Esophagus mucosa (tissue), 1 donor: ENCODE results near the gene MYBPC1. TPM values are rescaled to one million over a fixed set of nuclear protein-coding genes. Genes with fewer than 3 reads are reported as not detected.

Source experiments
- ATAC-seq: fragments of 200-7000 bp; cut with Tn5 transposase; one replicate; pipeline ENCODE4 v1.9.1; 2020
- total RNA-seq: library from RNA; stranded (reverse); gene quantifications from one replicate; pipeline ENCODE4 v1.2.4, GENCODE V29; 2023
- donor health status: DM: yes; HTN: yes; CAD: no.

MYBPC1 gene
- total RNA-seq, 1 donor from 2014 or later: 0.40 TPM

DNA sequence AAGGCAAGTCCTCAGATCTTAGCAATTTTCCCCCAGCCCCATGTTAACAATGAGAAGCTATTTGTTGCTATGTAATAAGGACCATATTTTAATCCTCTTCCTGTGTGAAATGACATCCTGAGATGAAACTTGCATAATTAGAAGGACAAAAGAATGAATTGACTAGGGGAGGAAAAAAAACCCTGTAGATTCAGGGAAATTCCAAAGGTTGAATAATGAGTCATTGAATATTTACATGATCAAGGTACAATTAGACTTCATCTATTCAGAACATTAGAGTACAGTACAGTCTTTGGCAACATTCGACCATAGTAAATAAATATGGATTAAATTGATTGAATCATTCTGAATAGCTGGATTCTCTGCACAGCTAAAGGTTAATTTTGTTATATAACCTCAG is 9.4 kb downstream of the MYBPC1 start:
- ATAC-seq: peak; percentile 79

DNA sequence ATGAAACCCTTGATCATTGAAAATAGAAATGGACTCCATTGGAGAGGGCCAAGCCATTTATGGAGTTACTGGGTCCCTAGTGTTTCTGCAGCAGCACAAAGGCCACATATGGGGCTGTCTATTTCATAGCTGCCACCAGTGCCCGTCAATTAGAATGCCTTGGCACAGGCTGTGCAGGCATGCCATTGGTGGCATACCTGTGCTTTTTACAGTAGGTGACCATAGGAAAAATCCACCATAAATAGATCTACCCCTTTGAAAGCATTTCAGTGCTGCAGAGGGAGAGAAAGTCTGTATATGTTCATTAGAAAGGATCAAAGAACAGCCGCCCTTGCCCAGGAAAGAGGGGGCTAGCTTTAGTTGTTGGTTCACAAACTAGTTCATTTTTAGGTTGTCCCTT is 13.1 kb downstream of the MYBPC1 start:
- ATAC-seq: no peak

DNA sequence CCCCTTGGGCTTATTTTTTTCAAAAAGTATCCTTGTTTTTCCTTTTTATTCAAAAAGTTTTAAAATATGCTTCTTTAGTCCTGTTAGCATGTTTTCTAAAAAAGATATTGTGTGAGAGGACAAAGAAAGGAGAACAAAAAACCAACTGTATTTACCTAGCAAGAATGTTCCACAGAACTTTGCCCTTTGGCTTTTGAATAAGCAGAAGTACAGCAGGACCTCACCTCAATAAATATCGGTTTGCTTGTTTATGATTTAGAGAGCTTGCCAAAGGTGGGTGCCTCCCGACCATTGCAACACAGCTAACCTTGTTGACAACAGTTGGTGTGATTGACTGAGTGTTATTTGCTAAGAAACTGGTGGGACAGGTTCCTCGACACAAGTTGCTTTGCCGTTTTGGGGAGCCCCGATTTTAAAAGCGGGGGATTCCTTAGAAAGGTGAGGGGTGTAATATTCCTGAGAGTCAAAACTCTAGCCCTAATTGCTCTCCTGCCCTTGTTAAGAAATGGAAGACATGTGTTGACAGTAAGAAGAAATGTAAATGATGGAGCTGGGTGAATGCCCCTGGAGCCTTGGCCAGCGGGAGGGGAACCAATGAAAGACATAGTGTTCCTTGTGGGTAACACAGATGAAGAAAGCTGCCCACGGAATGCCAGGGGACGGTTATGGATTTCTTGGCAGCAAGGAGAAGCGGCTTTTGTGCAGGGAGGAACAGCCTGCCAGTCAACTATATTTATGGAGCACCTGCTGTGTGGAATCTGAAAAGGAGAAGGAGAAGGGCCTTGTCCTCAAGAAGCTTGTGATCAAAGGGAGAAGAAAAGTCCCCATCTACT is 13.7 kb downstream of the MYBPC1 start:
- ATAC-seq: peak; percentile 51

DNA sequence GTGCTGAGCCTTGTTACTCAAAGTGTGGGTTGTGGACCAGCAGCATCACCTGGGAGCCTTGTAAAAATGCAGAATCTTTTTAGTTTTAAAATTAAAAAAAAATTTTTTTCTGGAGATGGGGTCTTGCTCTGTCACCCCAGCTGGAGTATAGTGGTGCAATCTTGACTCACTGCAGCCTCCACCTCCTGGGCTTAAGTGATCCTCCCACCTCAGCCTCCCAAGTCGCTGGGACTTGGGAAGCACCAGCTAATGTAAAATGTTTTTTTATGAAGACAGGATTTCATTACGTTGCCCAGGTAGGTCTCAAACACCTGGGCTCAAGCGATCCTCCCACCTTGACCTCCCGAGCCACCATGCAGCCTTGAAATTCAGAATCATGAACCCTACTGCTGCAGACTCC is 14.4 kb downstream of the MYBPC1 start:
- no peak for ATAC-seq

DNA sequence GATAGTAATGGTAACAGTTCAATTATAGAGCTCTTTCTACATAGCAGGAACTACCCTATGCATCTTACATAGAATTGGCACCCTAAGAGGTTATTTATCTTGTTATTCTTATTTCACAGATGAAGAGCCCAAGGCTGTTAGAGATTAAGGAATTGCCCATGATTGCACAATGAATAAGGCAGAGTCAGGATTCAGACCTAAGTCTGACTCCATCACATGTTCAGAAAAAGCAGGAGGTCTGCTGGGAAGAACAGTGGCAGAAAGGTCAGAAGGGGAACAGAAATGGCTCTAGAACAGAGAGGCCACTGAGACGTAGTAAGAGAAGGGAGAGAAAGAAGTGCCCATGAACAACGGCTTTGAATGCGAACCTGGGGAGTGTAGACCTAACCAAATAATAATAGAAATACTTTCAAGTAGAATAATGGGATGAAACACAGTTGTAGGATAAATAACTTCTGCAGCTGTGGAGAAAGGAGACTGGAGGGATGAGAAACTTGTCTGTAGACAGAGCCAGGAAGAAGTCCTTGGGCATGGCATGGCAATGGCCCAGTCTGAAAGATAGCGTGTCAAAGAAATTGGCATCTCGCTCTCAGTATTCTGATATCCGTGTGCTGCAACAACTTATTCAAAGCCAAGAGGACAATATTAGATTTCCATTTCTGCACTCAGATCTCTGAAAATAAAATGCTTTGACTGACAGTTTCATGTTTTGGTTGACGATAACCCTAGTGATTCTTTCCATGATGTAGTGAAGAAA is 17.6 kb downstream of the MYBPC1 start:
- no peak for ATAC-seq

DNA sequence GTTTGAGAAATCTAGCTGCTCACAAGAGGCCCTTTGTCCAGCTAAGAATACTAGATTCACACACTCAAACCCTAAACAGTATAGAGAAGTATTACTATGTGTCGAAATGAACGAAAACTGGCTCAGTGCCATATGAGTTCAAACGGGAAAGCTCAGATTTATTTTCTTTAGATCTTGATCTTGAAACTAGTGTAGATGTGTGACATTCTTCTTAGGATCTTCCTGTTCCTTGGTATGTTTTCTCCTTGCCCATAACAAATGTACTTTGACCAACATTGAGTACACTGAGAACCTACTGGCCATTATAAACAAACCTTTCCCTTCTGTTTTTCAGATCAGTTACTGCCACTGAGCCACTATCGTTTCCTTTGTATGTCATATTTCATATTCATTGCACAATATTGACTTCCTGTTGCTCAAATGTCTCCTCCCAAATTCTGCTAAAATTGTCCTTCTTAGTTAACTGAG is 21.3 kb downstream of the MYBPC1 start:
- peak; percentile 37 for ATAC-seq

DNA sequence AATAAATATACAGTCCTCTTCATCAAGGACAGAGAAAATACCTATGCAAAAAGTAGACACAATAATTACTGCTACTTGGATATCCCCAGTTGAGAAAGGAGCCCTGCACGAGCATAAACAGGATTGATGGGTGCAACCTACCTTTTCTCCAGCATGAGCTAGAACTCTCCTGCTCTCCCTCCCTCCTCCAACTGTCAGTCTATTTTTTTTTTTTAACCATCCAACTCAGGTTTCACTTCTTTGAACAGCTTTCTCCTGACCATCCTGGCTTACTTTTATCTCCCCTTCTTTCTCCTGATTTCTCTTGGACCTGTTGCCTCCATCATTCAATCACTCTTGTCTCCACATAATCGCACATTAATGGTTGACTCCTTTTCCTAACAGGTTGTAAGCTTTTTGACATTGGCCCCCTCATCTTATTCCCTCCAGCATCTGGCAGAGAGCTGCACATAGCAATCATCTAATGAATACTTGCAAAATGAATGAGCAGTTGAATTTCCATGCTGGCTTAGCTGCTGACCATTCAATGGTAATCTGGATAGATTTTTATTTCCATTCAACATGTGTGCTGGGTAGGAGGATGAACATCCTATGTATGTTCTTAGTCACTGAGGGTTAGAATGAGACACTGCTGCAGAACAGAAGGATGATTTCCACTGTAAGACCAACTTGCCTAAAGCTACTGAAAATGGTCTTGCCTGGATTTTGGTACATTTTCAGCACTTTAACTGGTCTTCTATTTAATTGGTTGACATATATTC is 24.4 kb downstream of the MYBPC1 start:
- ATAC-seq: no peak

DNA sequence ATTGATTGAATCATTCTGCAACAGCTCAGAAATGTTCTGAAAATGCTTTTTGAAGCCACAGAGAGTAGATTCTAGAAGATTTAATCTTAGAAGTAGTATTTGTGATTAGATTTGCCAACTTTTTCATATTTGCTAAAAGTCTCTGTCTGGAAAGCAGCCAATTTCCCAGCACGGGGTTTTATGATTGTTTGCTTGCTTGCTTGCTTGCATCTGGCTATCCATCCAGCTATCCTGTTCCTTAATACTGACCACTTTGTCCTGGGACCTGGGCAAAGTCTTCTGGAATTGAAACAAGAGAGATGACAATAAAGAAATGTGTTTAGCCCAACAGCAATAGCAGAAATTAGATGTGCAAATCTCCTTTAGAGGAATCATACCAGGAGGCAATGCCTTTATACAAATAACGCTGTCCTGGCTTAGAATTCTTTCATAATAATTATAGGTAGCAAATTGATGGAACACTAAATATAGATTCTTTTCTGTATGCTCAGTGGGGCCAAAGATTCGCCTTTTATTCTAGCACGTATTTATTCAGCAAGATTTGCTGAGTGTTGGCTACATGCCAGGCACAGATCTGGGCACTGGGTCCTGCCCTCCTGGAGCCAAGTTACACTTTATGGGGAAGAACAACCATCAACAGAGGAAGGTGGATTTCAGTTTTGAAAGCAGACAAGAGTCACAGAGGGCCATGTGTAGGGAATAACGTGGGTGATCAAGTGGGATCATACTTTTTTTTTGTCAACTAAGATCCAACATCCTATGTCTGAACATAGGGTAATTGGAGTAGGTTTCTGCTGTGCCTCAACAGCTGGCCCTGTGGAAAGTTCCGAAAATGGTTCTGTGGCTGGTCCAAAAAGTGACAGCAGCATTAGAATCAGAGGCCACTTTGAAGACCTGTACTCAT is 25.3 kb downstream of the MYBPC1 start:
- no peak for ATAC-seq

DNA sequence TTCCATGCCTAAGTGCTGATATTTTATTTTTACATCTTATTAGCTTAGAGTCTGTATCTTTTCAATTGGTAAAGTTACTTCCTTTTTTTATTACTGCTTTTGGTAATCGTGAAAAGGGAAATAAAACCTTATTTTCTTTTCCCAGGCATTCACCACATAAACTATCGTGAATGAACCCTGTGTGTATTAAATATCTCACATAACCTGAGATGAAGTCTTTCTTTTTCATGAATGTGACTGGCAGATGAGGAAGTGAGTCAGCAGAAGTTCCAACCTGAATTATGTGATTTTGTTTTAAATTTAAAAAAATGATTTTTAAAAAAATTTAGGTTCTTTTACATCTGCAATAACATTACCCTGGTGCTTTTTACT is 26.0 kb downstream of the MYBPC1 start:
- no peak for ATAC-seq

DNA sequence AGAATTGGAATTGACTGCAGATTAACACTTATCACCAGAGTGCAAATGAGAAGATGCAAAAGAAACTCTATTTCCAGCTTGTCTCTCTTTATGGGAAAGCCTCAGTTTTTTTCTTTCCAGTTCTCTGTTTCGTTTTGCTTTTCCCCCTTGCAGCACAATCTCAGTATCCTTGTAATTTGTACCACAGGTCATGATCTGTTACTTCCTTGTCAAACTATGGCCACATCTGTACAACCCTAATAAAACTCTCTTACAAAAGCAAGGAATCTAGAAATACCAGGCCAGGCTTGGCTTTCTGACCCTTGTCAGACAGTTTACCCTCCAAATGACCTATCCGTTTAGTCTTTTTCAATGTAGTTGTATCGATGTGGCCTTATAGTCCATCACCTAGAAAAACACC is 33.9 kb downstream of the MYBPC1 start:
- no peak for ATAC-seq

DNA sequence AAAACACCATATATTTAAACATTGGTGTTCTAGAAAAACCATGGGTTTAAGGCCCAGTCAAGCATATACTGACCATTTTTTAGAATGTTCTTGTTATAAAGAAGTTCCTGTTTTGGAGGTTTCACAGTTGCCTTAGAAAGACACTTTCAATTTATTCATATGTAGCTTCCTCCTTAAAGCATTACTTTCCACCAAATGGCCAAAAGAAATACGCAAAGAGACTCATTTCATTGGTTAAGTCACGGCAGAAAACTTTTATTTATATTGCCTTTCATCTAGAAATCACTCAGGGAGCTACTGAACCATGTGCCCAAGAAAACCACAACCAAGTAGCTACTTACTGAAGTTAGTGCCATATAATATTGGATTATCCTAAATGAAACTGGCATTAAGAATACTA is 40.0 kb downstream of the MYBPC1 start:
- ATAC-seq: peak; percentile 52

DNA sequence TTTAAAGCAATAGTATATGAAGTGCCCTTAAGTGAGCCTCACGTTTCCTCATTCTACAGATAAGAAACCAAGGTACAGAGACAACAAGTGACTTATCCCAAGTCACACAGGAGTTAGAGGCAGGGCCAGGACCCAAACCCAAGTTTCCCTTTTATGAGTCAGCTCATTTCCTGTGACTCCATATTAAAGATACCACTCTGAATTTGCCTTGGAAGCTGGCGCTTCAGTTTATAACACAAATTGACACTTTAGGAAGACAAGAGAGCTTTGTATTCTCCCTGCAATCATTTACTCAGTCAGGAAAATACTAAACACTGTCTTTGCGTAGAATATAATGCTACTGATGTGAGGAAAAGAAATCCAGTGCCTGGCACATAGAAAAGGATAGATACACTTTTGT is 43.2 kb downstream of the MYBPC1 start:
- ATAC-seq: no peak

DNA sequence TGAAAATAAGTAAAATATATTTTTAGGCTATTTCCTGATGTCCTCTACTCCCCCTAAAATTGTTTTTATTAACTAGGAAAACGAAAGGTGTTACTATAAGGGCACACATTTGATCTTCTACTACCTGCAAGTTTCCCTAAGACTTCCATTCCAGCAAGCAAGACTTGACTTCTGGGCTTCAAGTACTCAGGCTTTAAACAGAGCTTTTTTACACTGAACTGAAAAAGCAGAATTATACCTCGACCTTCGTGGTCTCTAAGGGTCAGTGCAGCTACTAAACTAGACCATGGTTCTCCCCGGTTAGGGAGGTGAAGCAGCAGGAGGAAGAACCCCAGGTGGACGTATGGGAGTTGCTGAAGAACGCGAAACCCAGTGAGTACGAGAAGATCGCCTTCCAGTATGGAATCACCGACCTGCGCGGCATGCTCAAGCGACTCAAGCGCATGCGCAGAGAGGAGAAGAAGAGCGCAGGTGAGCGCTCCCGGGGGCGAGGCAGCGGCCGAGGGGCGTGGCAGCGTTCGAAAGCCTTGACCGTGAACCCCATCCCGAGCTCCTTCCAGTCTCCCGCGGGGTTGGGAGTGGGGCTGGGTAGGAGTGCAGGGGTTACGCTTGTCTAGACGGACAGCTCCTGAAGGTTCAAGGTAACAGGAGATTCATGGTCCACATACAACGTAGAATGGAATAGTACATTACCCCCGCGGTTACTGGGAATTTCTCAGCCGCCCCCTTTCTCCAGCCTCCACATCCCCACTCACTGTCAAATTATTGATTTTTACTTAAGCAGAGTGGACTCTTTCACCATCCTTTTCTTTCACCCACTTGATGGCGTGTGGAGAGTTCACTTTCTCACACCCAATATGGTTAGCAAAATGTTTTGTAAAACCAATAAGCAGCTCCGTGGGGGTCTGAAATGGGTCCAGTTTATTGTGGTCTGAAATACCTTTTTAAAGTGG is 47.6 kb downstream of the MYBPC1 start:
- no peak for ATAC-seq

DNA sequence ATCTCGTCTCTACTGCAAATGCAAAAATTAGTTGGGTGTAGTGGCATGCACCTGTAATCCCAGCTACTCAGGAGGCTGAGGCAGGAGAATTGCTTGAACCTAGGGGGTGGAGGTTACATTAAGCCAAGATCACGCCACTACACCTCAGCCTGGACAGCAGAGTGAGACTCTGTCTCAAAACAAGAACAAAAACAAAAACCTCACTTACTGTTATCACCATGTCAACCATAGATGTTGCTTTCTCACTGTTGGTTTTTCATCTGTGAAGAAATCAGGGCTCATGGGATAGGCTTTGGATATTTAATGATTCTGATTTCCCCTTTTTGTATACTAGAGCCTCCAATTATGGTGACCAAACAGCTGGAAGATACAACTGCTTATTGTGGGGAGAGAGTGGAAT is 52.9 kb downstream of the MYBPC1 start:
- ATAC-seq: no peak

DNA sequence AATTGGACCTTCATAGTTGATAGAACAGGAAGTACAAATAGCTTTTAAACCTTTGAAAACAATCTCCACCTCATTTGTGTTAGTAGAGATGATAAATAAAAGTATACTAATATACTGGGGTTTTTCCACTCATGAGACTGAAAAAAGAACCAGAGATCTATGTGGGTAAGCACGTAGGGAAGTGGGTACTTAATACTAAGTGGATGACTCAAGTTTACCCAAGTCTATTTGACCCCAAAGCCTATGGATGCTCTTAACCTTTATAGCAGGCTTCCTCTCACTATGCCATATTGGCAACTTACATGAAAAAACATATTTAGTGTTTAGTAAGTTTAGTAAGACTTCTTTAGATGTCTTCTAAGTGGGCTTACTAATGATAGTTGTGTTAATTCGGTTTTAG is 53.4 kb downstream of the MYBPC1 start:
- no peak for ATAC-seq

DNA sequence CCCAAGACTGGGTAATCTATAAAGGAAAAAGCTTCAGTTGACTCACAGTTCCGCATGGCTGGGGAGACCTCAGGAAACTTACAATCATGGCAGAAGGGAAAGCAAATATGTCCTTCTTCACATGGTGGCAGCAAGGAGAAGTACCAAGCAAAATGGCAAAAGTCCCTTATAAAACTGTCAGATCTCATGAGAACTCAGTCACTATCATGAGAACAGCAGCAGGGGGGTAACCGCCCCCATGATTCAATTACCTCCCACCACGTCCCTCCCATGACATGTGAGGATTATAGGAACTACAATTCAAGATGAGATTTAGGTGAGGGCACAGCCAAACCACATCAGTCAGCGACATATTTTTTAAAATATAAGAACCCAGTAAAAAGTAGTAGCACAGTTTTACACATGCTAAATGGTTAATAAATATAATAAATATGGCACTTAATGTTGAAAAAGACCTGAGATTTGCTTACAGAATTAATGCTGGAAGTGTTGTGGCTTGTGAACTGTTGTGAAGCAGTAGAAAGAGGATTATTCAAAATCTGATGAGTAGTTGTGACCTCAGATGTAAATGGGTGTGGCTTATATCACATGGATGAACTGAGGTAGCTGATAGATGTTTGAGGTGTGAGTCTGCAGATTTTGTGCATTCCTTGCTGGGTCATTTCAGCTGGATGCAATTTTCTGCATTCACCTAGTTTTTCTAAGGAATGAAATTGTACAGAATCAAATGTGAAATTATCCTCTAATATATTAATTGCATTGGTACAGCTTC is 55.8 kb downstream of the MYBPC1 start:
- no peak for ATAC-seq

DNA sequence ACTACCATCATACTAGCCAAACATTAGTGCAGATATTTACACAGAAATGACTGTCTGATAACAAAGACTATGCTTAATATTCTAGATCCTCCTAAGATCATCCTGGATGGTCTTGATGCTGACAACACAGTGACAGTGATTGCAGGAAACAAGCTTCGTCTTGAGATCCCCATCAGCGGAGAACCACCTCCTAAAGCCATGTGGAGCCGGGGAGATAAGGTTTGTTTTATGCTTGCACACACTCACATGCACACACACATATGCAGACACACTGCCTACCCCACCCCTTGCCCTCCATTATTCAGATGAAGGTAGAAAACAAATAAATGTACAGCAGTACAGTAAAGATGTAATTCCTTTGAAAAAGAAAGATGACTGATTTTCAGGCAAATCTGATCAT is 58.3 kb downstream of the MYBPC1 start:
- ATAC-seq: no peak

DNA sequence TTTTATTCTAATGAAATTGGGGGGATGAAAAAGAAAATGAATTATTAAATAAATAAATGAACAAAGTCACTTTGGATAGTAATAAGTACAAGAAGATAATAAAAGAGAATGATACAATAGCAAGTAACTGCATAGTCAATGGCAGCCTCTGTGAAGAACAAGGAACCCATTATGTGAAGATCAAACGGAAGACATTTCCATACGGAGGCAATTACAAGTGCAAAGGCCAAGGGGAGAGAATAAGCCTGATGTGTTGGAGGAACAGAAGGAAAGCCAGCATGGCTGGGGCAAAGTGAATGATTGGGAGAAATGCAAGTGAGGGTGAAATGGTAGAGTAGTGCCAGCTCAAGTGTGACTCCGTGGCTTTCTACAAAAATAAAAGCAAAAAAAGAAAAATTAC is 58.7 kb downstream of the MYBPC1 start:
- no peak for ATAC-seq

DNA sequence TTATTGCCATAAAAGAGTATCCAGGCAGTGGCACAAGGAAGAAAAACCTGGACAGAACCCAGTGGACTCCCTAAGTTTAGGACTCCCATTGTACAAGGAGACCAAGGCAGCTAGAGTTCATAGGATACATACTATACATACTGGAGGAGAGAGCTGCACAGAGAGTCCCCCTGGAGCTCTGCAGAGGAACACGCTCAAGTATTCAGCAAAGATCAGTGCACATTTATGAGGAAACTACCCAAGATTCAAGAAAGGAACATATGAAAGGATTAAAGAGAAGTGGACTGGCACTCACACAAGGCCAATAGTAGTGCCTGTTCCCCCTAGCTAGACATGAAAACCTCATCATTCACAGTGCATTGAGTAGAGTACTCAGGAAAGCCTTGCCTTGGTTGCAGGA is 59.7 kb downstream of the MYBPC1 start:
- no peak for ATAC-seq

DNA sequence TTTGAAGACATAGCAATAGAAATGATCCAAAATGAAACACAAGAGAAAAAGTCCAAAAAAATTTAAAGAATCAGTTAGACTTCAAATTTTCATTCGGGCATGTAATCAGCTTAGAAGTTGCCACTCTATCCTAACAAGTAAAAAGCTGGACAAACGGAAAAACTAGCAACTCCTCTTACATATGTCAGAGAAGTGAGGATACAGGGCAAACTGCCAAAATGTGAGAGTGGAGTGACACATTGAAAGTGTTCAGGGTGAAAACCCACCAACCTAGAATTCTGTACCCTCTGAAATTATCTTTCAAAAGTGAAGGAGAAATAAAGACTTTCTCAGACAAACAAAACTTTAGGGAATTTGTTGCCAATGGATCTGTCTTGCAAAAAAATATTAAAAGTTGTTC is 60.6 kb downstream of the MYBPC1 start:
- no peak for ATAC-seq
